HG03064 (cell line): ENCODE data around the gene DHX57.
"Not testable (repeated sequence)": the region's sequence is repeated elsewhere in the genome, so short reads cannot be mapped to it uniquely, and the experiment has no call there.

Experiments
- ATAC-seq: cut with Tn5 transposase; IDR thresholded peaks from one replicate; pipeline ENCODE4 v1.9.1; 2021; ENCODE audit warnings: low read depth; ENCODE audit not compliant: unreplicated experiment

Gene DHX57

DNA sequence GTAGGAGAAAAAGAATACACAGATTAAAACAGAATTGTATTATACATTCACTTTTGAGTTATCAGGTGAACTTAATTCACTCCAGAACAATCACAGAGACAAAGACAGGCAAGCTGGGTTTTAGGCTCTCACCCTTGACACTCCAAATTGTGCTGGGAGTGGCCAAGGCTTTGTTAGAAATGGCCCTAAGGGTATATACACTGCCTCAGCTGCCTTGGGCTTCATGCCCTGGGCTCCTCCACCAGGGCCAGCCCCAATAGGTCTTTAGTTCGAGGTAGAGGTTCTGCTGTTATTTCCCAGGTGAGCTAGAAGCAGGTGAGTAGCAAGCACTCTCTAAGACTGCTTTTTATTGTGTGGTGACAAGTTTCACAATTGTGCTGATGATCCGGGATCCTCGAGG is 77.8 kb downstream of the DHX57 start:
- no peak for ATAC-seq

DNA sequence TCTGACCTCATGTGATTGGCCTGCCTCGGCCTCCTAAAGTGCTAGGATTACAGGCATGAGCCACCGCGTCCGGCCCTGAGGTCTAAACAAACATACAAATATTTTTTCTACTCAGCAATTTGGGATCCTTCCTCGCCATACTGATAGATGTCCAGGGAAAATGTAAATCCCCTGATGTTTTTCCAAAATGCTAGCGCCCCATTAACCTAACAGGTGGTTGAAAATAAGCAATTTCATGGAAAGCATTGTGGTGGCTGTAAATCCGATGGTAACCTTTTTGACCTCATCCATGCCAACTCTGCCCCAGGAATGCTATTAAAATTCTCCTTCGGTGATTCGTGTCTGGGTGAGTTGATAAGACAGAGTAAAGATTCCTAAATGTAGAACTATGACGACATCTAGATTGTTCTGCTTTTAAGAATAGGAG is 78.5 kb downstream of the DHX57 start:
- ATAC-seq = no peak

DNA sequence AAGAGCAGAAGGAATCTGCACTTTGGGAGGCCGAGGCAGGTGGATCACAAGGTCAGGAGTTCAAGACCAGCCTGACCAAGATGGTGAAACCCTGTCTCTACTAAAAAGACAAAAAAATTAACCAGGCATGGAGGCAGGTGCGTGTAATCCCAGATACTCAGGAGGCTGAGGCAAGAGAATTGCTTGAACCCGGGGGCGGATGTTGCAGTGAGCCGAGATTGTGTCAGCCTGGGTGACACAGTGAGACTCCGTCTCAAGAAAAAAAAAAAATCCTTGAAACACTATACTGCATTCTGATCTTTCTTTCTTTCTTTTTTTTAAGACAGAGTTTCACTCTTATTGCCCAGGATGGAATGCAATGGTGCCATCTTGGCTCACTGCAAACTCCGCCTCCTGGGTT is 80.7 kb downstream of the DHX57 start:
- ATAC-seq = not testable (repeated sequence)

DNA sequence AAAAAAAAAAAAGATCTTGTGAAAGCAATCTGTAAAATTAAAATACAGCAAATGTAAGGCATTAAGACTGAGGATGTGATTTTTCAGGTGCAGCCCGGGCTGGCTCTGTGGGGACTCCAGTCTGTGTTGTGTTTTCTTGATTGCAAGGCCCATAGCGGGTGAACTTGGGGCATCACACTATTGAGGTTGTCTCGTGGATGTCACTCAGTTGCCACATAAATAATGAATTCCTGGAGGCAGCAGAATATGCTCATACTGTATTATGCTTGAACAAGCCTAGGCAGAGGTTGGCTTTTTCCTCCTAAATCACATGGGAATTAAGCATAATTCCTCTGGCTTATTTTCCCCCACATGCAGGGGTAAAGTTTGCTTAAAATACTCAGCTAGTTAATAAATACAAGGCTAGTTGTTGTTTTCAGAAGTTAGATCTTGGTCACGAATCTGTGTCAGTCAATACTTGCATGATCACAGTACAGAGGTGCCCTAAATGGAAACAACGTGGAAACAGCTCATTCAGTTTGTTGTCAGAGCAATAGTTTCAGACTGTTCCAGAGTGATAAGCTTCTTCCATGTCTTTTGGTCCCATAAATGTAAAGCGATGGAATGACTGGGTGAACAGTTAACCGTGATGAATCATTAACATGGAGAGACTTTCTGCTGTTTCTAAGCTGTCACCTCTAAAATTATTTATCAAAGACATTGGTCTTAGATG is 81.3 kb downstream of the DHX57 start:
- ATAC-seq = no peak

DNA sequence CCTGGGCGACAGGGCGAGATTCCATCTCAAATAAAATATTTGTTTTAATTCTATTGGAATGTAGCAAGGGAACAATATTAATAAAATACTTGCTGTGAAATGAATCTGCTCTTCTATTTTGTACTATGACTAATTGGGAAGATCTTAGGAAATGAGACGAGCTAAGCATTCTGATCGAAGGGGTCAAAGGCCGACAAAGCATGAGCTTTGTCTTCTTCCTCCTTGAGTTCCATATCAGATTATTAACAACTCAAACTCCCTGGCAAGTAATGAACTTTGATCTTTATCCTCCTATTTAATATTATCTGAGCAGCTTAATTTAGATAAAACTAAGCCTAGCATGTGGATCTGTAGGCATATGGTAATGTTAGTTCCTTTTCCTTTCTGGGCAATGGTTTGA is 82.2 kb downstream of the DHX57 start:
- ATAC-seq = no peak

DNA sequence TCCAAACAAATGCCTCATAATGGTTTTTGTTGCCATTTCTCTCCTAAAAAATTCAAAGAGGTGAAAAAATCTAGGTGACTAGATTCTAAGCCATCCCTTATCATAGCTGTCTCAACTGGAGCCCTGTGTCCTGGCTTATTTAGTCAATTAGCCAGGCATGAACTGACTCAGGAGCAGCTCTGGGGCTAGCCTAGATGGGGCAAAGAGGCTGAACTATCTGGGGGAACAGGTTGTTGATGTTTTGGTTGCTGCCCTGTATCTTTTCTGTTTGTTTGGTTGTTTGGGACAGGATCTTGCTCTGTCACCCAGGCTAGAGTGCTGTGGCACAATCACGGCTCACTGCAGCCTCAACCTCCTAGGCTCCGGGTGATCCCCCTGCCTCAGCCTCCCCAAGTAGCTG is 83.0 kb downstream of the DHX57 start:
- ATAC-seq = no peak

DNA sequence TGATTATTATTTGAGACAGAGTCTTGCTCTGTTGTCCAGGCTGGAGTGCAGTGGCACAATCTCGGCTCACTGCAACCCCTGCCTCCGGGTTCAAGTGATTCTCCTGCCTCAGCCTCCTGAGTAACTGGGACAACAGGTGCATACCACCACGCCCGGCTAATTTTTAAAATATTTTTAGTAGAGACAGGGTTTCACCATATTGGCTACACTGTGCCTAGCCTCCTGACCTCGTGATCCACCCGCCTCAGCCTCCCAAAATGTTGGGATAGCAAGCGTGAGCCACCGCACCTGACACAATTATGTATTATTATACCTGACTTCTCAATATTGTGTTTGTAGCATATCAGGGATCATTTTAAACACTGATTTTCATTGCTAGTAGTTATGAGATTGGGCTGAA is 83.4 kb downstream of the DHX57 start:
- not testable (repeated sequence) for ATAC-seq

DNA sequence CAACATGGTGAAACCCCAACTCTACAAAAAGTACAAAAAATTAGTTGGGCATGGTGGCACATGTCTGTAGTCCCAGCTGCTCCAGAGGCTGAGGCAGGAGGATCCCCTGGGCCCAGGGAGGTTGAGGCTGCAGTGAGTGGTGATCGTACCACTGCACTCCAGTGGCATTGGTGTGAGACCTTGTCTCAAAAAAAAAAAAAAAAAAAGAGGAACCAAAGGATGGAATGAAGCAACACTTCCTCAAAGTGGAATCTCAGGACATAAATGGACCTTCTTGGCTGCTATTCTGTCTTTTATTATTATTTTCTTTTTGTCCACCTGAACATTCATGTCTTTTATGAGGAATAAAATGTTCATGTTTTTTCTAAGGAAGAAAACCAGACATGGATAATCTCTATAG is 84.0 kb downstream of the DHX57 start:
- no peak for ATAC-seq

DNA sequence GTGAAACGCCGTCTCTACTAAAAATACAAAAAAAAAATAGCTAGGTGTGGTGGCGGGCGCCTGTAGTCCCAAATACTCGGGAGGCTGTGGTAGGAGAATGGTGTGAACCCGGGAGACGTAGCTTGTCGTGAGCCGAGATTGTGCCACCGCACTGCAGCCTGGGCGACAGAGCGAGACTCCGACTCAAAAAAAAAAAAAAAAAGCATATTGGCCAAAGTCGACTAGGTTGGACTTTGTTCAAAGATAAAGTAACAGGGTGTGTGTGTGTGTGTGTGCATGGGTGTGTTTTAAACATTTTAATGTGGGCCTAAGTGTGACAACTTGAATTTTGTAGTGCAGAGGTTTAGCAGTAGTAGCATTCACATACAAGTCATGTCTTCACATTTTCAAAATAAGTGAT is 86.0 kb downstream of the DHX57 start:
- no peak for ATAC-seq

DNA sequence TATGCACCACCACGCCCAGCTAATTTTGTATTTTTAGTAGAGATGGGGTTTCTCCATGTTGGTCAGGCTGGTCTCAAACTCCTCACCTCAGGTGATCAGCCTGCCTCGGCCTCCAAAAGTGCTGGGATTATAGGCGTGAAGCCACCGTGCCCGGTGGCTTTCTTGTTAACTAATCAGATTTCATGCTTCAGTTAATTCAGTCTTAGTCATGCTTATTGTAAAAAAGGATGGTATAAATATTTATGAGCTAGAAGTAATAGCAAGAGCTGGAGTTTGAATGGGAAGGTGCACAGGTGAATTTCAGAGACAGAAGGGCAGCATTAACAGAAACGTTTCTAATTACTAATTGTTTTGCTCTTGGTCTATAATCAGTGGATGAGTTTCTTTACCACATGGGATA is 87.4 kb downstream of the DHX57 start:
- no peak for ATAC-seq

DNA sequence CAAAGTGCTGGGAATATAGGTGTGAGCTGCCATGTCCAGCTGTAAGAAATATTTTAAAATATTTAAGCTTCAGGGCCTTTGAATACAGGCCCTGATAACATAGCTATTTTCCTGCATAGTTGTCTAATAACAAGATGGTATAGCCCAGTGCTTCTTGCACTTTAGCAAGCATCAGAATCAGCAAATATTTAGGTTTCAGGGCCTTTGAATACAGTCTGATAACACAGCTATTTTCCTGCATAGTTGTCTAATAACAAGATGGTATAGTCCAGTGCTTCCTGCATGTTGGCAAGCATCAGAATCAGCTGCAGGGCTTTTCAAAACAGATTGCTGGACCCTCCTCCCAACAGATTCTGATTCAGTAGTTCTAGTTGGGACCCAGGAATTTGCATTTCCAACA is 92.1 kb downstream of the DHX57 start:
- ATAC-seq = no peak

DNA sequence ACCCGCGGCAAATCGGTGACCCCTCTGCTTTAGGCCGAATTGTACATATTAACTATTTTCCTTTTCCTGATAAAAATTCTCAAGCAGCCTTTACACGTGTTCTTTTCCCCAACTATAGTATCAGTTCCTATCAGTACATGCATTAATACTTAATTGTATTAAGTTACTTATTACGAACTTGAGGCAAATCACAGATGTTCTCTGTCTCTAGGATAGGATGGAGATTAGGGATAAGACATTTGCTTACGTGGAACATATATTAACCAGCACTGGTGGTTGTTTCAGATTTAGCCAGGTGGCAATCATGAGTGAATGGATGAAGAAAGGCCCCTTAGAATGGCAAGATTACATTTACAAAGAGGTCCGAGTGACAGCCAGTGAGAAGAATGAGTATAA is 97.0 kb downstream of the DHX57 start:
- ATAC-seq = no peak

DNA sequence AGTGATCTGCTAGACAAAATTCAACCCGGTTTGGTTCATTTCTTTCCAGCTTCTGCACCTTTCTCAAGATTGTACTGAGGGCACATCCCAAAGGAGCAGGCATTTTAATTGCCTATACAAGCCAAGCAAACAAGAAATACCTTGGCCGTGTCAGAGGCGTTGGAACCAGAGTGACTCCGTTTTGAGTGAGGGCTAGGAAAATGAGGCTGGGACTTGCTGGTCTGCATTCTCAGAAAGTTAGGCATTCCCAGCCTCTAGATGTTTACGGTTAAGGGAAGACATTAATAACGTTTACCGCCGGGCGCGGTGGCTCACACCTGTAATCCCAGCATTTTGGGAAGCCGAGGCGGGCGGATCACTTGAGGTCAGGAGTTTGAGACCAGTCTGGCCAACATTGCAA is 99.2 kb downstream of the DHX57 start:
- no peak for ATAC-seq

DNA sequence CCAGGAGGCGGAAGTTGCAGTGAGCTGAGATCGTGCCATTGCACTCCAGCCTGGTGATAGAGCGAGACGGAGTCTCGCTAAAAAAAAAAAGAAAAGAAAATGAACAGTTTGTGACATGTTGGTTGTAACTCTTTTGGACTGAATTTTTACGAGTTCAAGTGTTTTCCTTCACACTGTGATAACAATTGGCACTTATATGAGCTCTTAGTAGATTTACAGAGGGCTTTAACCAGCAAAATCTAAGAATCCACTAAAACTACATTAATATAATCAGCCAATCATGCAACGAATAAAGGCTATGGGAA is 99.9 kb downstream of the DHX57 start:
- ATAC-seq = no peak

DNA sequence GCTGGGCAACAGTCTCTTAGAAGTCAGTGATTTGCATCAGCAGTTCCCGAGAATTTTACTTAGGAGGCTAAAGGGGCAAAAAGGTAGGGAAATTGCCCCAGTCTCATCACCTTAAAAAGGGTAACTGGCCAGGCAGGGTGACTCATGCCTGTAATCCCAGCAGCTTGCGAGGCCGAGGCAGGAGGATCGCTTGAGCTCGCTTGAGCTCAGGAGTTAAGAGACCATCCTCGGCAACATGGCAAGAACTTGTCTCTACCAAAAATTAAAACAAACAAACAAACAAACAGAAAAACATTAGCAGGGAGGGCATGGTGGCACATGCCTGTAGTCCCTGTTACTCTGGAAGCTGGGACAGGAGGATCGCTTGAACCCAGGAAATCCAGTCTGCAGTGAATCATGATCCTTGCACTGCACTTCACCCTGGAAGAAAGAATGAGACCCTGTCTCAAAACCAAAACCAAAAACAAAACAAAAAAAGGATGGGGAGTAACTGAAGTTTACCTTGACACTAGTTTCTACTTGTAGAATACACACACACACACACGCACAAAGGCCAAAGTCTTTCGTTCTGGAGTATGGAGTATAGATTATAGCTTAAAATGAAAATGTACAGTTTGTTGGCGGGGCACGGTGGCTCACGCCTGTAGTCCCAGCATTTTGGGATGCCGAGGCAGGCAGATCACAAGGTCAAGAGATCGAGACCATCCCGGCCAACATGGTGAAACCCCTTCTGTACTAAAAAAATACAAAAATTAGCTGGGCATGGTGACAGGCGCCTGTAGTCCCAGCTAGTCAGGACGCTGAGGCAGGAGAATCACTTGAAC is 100.4 kb downstream of the DHX57 start:
- no peak for ATAC-seq

DNA sequence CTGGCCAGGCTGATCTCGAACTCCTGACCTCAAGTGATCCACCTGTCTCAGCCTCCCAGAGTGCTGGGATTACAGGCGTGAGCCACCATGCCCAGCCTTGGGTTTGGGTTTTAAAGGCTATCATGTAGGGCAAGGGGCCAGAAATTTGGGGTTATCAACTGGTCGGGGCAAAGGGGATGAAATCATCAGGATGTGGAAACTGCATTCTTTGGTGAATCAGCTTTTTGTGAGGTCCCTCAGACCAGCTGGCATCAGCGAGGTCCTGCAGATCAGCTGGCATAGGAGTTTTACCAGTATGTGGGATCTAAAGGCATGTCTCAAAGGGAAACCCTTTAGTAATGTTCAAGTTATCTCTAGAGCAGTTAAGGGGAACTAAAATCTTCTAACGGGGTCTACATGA is 104.1 kb downstream of the DHX57 start:
- ATAC-seq = no peak

DNA sequence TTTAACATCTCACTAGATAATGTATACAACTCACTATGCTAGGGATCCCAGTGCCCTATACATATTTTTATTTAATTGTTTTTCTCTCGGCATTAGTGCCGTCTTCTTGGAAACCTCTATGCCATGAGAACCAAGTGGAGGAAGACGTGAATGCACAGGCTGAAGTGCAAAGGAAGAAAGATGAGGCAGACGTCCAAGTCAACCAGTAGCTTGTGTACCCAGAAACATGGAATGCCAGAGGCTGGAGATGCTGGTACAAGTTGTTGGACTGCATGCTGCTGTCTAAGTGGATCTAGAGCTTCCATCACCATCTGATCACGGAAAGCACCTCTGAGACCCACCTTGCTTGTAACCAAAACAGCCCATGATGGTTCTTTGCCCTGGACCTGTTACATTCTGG is 110.2 kb downstream of the DHX57 start:
- ATAC-seq = no peak

DNA sequence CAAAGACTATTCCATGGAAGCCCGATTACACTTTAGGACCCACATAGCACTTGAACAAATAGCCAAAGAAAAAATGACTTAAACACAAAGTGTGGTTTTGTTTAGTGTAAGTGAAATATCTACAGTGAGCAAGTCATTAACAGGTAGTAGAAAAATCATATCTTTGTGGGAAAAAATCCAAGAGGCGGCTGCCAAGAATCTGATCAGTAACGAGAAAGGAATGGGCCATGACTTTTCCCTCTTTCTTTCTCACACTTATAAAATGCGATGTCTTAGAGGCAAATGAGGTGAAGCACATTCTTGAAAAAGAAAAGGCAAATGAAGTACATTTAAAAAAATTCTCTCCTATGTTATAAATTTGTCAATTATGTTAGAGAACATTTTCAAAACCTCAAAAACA is 110.6 kb downstream of the DHX57 start:
- ATAC-seq = no peak

DNA sequence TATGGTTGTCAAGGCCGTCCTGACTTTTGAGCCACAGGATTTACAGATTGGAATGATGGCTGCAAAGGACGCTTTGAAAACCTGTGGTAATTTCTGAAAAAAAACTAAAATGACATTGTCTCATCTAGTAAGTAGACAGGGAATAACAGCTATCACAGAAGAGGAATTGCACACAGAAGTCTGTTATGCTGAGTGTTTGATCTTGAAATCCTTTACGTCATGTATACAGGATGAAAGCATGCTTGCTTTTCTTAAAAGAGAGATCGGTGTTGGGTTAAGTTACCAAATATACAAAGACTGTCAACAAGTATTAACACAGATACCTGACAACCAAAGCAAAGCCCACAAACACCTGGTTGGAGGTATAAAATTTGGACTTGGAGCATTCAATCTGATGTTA is 112.0 kb downstream of the DHX57 start:
- ATAC-seq = no peak

DNA sequence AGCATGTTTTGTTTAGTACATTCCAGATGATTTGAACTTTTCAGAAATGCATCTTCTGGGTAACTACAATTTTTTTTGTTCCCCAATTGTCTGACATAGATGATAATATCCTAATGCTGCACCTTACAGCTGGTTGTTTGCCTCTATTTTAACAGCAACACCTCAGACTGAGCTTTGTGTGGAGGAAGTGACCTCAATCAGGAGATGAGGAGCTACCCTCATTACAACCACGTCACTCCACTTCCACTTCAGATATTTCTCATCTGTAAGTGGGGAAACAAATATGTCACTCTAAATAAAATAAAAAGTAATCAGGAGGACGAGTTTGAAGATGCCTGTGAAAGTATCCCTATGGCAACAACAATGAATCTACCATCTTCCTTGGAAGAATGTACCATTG is 112.5 kb downstream of the DHX57 start:
- no peak for ATAC-seq

DNA sequence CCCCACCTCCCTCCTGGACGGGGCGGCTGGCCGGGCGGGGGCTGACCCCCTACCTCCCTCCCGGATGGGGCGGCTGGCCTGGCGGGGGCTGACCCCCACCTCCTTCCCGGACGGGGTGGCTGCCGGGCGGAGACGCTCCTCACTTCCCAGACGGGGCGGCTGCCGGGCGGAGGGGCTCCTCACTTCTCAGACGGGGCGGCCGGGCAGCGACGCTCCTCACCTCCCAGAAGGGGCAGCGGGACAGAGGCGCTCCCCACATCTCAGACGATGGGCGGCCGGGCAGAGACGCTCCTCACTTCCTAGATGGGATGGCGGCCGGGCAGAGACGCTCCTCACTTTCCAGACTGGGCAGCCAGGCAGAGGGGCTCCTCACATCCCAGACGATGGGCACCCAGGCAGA is 119.8 kb downstream of the DHX57 start:
- ATAC-seq = not testable (repeated sequence)

DNA sequence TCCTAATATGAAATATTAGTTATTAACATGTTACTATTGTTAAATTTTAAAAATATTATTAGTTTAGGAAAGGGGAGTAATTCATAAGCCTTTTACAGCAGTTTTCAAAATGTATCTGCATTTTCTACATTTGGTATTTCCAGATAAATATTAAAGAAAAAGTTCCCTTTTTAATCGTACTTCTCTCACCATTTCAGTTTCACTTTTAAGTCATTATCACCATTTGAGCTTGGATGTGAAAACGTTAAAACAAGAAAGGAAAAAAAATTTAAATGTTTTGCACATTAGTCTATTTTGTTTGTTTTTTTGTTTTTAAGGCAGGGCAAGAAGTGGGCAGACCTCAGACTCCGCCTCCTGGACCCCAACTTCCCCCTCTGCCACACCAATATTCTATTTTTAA is 121.2 kb downstream of the DHX57 start:
- no peak for ATAC-seq
